NK-92 (cell line): Measurements from ENCODE around the gene LYPLA2.
A peak's percentile ranks its signal among the peaks of the same experiment; 100 is the strongest.
"Not testable (repeated sequence)": the region's sequence is repeated elsewhere in the genome, so short reads cannot be mapped to it uniquely, and the experiment has no call there.

Source experiments
- DNase-seq: peaks from one replicate; lab custom pipeline; 2025; ENCODE audit not compliant: unreplicated experiment; lab: John Stamatoyannopoulos, UW

LYPLA2 gene

DNA sequence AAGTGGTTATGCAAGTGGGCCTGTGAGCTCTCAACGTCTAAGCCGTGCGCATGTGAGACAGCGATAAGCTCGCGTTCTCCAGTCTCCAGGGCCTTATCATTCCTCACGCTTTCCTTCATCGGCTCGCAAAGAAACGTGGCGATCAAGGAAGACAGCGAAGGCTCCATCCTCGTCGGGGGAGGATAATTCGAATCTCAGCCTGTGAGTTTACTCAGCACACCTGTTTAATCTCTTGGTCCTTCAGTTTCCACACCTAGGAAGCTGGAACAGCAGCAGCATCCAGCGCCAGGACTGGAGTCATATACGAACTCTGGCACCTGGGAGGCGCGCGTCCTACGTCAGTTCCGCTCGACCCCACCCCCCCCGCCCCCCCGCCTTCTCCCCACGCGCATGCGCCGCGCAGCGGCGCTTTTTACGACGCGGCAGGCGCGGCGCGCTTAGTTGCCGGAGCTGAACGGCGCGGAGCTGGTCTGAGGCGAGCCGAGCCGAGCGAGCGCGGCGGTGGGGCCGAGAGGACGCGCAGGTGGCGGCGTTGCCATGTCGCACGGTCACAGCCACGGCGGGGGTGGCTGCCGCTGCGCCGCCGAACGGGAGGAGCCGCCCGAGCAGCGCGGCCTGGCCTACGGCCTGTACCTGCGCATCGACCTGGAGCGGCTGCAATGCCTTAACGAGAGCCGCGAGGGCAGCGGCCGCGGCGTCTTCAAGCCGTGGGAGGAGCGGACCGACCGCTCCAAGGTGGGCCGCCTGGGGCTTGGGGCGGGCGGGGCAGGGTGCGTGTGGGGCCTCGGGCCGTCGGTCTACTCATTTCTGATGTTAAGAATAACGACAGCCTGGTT is 12.7 kb upstream of the LYPLA2 start, which contains the start of gene PITHD1:
PITHD1 (plus strand) TSS at position 440 of the 836 bp plus-strand sequence; CDS start at position 538, 98 bp downstream.
- DNase-seq = peak; percentile 15

DNA sequence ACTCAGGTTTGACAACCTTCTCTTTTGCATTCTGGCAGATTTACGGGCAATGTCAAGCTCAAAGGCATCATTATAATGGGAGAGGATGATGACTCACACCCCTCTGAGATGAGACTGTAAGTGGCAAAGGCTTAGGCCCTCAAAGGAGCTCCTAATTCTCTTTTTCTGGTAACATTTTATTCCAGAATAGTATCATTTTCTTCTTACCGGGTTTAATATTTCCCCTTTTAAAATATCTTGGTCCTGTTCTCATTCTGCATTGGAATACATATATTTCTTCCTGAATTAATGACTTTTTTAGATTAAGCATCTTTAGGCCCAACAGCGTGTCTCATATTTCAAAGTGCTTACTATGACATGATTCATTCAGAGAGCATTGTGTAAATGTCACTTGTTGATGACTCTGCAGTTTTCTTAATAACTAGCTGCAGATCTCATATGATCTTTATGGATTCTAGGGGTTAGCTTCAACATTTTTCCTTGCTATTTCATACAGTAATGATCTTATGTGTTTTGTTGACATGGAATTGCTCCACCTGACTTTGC is 11.0 kb upstream of the LYPLA2 start:
- DNase-seq = no peak

DNA sequence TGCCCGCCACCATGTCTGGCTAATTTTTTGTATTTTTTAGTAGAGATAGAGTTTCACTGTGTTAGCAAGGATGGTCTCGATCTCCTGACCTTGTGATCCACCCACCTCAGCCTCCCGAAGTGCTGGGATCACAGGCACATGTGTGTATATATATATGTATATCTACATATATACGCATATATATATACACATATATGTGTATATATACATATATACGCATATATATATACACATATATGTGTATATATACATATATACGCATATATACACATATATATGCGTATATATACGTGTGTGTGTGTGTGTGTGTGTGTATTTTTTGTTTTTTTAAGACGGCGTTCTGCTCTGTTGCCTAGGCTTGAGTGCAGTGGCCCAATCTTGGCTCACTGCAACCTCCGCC is 7.8 kb upstream of the LYPLA2 start:
- not testable (repeated sequence) for DNase-seq

DNA sequence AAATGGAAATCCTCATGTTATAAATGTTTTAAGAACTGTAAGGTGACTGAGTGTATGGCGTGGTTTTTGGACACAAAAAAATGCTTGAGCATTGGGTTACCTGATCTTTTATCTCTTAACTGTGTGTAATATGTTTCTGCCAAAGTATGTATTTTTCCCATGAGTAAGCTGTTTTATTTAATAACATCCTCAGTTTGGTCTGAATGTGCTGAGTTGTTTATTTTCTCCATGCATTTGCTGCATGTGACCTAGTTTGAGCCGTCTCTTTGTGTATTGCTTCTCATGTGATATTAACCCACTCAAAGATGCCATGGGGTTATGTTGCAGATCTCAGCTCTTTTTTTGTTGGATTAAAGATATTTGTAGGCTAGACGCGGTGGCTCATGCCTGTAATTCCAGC is 6.1 kb upstream of the LYPLA2 start:
- DNase-seq = no peak

DNA sequence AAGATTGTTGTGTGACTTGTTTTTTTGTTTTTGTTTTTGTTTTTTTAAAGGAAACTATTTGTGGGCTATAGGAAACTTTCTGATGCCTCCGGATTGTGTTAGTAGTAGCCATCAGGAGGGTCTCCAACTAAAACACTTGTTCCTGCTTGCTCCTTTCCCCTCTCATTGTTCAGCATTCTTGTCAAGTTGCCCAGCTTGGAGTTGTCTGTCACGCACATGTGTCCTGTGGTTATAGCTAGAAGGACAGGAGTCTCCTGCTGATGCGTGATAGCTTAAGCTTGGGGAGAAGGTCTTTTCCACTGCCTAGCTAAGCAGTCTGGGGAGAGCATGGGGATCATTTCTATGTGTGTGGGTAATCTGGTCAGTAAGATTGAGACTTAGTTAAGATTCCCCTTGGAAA is 3.2 kb upstream of the LYPLA2 start:
- no peak for DNase-seq

DNA sequence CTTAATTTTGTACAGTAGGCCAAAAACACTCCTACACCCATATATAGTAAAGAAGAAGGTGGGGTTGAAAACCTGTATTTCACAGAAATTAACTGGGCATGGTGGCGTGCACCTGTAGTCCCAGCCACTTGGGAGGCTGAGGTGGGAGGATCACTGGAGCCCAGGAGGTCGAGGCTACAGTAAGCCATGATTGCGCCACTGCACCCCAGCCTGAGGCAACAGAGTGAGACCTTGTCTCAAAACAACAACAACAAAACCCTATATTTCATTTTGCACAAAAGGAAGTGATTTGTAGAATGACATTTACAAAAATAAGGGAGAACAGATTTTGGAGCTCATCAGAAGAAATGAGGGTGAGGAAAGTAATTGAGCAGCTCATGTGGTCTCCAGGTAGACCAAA is 2.2 kb upstream of the LYPLA2 start:
- DNase-seq = no peak

DNA sequence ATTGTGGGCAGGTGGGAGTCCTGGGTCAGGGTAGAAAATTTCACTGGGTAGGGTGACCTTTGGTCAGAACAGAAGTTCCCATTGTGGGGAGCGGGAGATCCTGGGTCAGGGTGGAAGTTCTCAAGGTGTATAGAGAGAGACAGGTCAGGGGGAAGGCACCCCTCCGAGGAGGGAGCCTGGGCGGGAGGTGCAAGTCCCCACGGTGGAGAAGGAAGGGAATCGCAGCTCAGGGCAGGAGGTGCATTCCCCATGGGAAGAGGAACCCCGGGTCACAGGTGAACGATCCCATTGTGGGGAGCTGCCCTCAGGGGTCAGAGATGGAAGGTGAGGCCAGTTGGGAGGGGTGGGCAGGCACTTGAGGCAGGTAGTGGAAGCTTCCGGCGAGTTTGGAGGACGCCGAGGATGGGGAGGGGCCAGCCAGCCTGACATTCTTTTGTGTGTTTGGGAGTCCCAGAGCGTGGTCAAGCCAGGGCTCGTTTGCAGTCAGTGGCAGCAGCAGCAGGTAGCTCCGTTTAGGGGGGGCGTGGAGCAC is 637 bp downstream of the LYPLA2 start:
- DNase-seq = no peak

DNA sequence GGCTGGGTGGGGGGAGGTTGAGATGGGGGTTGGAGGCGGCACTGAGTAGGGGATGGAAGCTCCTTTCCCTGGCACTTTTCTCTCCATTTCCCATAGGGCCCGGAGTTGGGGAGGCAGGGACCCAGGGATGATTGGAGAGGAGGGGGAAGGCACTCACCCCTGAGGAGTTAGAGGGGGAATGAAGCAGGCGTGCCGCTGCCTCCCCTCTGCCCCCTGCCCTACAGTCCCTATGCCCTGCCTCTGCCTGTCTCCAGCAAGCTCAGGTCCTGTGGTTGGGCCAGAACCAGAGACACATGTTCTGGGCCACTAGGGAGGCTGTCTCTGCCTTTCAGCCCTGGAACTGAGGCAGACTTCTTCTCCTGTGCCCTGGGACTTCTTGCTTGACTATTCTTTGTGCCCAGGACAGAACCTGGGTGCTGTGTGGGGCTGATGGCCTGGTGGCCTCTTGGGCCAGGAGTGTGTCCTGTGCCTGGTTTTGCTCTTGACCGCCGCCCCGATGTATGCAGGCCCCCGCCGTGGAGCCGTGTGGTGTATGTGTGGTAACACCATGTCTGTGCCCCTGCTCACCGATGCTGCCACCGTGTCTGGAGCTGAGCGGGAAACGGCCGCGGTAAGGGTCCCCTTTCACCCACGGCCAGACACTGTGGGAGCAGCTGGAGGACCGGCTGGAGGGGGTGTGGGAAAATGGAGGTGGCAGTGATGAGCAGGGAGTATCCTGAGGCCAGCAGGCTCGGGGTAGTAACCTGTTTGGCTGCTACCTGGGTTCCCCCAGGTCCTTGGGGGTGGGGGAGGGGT is 1.4 kb downstream of the LYPLA2 start:
- no peak for DNase-seq

DNA sequence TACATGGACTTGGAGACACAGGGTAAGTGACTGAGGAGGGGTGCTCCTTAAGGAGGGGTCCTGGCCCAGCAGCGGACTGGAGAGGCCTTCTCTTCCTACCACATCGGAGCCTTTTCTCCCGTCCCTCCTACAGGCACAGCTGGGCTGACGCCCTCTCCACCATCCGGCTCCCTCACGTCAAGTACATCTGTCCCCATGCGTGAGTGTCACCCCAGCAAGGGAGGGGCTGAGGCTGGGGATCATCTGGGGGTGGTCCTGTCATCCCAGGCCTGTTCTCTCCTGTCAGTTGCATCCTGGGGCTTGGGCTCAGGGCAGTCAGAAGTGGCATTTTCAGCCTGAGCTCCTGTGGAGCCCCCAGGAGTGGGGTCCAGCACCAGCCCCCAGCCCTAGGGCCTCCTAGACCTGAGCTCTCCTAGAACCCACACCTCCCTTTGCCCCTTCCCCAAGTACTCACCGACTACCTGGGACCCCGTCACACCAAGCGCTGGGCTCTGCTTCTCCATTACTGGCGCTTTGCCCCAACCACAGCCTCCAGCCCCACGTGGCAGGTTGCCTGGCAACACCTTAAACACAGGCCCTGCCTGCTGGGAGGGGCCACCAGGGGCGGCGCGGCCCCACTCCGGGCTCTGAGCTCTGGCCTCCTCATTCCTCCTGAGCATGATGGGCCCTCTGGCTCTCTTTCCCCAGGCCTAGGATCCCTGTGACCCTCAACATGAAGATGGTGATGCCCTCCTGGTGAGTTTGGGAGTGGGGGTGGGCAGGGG is 2.3 kb downstream of the LYPLA2 start:
- DNase-seq = no peak

DNA sequence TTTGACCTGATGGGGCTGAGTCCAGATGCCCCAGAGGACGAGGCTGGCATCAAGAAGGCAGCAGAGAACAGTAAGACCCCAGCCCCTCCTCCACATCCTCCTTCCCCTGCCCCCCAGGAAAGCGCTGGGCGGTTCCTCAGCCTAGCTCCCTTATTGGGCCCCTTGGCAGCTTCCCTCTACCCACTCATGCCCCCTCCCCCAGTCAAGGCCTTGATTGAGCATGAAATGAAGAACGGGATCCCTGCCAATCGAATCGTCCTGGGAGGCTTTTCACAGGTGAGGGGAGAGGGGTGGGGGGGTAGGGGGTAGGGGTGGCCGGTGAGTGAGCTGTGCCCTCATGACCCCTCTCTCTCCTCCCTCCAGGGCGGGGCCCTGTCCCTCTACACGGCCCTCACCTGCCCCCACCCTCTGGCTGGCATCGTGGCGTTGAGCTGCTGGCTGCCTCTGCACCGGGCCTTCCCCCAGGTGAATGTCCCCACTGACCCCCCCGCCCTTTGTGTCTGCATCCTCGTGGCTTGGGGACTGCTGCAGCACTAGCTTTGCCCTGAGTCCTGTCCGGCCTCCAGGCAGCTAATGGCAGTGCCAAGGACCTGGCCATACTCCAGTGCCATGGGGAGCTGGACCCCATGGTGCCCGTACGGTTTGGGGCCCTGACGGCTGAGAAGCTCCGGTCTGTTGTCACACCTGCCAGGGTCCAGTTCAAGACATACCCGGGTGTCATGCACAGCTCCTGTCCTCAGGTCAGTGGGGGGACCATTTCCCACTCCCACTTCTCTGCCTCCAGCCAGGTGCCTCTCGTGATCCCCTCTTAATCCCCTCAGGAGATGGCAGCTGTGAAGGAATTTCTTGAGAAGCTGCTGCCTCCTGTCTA is 3.2 kb downstream of the LYPLA2 start:
- no peak for DNase-seq

DNA sequence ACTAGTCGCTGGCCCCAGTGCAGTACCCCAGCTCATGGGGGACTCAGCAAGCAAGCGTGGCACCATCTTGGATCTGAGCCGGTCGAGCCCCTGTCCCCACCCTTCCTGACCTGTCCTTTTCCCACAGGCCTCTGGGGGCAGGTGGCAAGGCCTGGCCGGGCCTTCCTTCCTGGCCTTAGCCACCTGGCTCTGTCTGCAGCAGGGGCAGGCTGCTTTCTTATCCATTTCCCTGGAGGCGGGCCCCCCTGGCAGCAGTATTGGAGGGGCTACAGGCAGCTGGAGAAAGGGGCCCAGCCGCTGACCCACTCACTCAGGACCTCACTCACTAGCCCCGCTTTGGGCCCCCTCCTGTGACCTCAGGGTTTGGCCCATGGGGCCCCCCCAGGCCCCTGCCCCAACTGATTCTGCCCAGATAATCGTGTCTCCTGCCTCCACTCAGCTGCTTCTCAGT is 3.8 kb downstream of the LYPLA2 start:
- DNase-seq = not testable (repeated sequence)

DNA sequence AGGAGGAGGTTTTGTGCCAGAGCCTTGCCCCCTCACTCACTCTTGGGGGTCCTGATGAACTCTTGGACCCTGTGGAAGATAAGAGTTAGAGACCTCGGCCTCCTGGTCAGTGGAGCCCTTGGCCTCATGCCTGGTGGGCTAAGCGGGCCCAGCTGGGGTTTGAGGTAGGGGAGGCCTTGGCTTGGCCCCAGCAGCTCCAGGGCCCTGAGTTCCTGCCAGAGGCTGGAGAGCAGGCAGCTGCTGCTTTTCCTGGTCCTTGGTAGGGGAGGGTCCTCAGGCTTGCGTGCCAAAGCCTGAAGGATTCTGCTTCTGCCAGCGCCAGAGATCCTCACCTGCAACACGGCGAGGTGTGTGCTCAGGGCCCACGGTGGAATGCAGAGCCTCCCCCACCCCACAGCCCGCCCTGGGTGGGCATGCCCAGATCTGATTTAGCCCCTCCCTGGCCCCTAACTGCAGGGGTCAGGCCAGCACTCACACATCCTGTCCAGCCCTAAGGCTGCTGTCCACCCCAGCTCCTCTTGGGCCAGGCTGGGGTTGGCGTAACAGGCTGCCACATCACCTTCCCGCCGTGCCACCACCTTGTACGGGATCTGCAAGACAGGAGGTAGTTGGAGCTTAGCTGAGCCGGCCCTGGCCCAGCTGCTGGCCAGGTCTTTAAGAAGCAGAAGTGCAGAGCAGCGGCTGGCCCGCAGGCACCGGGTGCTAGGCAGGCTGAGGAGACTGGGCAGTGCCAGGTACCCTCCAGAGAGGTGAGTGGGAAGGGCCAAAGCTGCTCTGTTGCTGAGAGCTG is 4.9 kb downstream of the LYPLA2 start:
- DNase-seq = no peak

DNA sequence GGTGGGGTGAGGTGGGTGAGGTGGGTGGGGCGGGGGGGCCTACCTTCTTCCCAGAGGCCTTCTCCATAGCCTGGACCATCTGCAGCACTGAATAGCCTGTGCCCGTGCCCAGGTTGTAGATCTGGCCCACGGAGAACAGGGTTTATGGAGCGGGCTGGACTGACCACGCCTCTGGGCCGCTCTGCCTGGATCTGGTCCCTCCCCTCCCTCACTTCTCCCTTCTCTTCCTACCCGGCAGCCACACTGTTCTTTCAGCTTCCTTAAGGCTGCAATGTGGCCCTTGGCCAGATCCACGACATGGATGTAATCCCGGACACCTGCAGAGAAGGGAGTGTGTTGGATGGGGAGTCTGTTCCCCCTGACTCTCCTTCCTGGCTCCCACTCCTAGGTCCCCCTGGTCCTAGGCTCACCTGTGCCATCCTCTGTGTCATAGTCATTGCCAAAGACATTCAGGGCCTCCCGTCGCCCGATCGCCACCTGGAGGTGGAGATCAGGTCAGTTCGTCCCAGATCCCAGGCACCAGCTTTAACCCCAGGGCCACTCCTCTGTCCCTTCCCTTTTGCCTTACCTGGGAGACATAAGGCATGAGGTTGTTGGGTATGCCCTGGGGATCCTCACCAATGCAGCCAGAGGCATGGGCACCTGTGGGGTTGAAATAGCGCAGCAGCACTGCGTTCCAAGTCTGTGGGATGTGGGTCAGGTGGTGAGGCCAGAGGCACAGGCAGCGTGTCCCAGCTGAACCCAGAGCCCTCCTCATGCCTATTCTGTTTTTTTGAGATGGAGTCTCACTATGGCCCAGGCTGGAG is 5.7 kb downstream of the LYPLA2 start:
- DNase-seq = no peak

DNA sequence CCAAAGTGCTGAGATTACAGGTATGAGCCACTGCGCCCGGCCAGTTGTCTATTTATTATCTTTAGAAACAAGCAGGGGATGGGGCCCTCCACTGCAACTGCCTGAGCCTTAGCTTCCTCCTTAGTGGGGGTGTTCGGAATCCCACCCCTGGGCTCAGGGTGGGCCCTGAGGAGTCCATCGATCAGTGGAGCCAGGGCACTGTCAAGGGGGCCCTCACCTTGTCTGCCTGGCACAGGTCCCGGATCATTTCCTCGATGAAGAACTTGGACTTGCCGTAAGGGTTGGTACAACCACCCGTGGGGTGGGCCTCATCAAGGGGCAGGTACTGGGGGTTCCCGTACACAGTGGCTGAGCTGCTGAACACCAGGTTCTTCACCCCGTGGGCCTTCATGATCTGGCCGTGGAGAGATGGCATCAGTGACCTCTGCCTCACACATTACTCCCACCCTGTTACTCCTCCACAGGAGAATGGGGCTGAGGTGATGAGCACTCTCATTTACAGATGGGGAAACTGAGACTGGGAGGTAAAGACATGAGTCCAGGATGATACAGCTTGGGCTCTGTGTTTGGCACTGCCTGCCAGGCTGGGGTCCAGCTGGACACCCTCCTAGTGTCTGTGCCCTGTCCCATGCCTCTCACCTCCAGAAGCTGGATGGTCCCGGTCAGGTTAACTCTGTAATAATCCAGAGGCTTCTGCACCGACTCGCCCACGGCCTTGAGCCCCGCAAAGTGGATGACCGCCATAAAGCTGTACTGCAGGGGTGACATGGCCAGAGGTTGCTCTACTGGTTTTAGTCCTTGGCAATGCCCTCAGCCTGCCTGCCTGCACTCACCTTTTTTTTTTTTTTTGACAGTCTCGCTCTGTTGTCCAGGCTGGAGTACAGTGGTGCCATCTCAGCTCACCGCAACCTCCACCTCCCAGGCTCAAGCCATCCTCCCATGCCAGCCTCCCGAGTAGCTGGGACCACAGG is 6.8 kb downstream of the LYPLA2 start:
- no peak for DNase-seq

DNA sequence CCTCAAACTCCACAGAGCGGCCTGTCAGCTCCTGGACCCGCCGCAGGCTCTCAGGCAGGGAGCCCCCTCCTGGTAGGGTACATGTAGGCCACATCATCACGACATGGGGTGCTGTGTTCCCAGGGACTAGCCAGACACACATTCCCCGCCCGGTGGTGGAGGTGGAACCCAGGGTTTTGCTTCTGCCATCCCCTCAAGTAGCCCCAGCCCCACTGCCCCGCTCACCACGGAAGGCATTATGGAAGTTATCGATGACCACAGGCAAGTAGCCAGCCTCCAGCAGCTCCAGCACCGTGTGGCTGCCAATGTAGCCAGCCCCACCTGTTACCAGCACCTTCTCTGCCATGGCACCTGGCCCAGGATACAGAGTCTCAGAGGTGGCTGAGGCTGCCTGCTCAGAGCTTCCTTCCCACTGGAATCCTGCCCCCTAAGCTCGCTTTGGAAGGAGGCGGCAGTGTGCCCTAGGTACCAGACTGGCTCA is 7.8 kb downstream of the LYPLA2 start:
- no peak for DNase-seq

DNA sequence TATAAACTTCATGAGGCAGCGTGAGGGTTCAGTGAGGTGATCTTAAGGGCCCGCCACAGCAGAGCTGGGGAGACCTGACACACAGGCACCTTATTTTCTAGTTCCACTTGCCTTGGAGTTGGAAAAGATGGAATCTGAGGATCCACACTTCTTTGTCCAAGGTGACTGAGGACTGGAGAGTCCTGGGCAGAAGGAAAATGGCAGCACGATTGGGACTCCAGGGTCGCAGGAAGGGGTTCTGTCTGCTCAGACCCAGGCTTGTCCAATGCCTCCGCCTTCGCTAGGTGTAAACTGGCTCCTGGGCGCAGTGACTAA is 8.3 kb downstream of the LYPLA2 start:
- DNase-seq = no peak
